ENCODE results near the gene CHURC1. TPM values are rescaled to one million over a fixed set of nuclear protein-coding genes. Genes with fewer than 3 reads are reported as not detected.

Gene CHURC1
- total and polyA plus RNA-seq, 2 experiments from 2014 or later, result 42.0 to 218 TPM

DNA sequence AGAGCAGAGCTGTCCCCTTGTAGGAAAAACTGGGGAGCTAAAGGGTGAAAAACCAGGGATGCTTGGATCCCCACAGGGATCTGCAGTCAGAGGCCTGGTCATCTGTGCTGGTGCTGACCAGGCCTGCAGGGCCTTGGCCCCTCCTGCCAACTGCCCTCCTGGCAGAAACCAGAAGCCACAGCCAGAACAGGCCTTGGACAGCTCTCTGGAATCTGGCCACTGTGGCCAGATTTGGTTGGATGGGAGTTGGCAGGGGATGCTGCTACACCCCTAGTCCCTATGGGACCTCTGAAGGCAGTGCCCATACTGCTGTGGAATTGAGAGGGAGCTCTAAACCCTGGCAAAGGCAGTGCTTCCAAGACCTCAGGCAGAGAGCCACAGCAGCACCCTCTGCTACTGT is 37.5 kb downstream of the CHURC1 start:
- no peaks in the 10 kb centered on the region for H3K27me3 ChIP-seq (ENCODE audit: insufficient read depth)
- no peak overlapping the region for H3K4me3 ChIP-seq
- H2AFZ ChIP-seq, result no peak overlapping the region
- DNase-seq (ENCODE audit: low spot score) (no peak), ATAC-seq (no peak)
- Mint-ChIP-seq H3K4me1 (peaks cover 31% of the 10 kb centered on the region), H3K27ac (no peak overlapping the region), H3K4me3 (no peak overlapping the region), H3K36me3 (ENCODE audit: low read depth) (peaks cover 33% of the 10 kb centered on the region), H3K27me3 (ENCODE audit: insufficient read depth, low read depth, poor library complexity) (peaks cover 4% of the 10 kb centered on the region), H3K9me3 (no peaks in the 10 kb centered on the region; the same call in 2 of the 3 replicates)
- no peak overlapping the region for H3K27ac ChIP-seq (ENCODE audit: low read depth)
- no peaks in the 10 kb centered on the region for H4K20me1 ChIP-seq (replicated peaks; ENCODE audit: insufficient read depth)
- no peaks in the 10 kb centered on the region for H3K9me2 ChIP-seq (ENCODE audit: insufficient read depth)
- peaks cover 20% of the 10 kb centered on the region for H3K4me1 ChIP-seq (ENCODE audit: insufficient read depth)
- H3K4me2 ChIP-seq, result no peak overlapping the region
- H3F3A ChIP-seq (replicated peaks; ENCODE audit: low read depth), result peaks cover 2% of the 10 kb centered on the region; the same call in 1 of the 2 replicates
- H3K36me3 ChIP-seq (ENCODE audit: insufficient read depth), result peaks cover 5% of the 10 kb centered on the region; the same call in 1 of the 2 replicates
- no peak for TF ChIP-seq CREB1 (CRISPR knock-in tag; IDR thresholded peaks at IDR 0.05; ENCODE audit: low read depth)
- TF ChIP-seq, protein P1, sequence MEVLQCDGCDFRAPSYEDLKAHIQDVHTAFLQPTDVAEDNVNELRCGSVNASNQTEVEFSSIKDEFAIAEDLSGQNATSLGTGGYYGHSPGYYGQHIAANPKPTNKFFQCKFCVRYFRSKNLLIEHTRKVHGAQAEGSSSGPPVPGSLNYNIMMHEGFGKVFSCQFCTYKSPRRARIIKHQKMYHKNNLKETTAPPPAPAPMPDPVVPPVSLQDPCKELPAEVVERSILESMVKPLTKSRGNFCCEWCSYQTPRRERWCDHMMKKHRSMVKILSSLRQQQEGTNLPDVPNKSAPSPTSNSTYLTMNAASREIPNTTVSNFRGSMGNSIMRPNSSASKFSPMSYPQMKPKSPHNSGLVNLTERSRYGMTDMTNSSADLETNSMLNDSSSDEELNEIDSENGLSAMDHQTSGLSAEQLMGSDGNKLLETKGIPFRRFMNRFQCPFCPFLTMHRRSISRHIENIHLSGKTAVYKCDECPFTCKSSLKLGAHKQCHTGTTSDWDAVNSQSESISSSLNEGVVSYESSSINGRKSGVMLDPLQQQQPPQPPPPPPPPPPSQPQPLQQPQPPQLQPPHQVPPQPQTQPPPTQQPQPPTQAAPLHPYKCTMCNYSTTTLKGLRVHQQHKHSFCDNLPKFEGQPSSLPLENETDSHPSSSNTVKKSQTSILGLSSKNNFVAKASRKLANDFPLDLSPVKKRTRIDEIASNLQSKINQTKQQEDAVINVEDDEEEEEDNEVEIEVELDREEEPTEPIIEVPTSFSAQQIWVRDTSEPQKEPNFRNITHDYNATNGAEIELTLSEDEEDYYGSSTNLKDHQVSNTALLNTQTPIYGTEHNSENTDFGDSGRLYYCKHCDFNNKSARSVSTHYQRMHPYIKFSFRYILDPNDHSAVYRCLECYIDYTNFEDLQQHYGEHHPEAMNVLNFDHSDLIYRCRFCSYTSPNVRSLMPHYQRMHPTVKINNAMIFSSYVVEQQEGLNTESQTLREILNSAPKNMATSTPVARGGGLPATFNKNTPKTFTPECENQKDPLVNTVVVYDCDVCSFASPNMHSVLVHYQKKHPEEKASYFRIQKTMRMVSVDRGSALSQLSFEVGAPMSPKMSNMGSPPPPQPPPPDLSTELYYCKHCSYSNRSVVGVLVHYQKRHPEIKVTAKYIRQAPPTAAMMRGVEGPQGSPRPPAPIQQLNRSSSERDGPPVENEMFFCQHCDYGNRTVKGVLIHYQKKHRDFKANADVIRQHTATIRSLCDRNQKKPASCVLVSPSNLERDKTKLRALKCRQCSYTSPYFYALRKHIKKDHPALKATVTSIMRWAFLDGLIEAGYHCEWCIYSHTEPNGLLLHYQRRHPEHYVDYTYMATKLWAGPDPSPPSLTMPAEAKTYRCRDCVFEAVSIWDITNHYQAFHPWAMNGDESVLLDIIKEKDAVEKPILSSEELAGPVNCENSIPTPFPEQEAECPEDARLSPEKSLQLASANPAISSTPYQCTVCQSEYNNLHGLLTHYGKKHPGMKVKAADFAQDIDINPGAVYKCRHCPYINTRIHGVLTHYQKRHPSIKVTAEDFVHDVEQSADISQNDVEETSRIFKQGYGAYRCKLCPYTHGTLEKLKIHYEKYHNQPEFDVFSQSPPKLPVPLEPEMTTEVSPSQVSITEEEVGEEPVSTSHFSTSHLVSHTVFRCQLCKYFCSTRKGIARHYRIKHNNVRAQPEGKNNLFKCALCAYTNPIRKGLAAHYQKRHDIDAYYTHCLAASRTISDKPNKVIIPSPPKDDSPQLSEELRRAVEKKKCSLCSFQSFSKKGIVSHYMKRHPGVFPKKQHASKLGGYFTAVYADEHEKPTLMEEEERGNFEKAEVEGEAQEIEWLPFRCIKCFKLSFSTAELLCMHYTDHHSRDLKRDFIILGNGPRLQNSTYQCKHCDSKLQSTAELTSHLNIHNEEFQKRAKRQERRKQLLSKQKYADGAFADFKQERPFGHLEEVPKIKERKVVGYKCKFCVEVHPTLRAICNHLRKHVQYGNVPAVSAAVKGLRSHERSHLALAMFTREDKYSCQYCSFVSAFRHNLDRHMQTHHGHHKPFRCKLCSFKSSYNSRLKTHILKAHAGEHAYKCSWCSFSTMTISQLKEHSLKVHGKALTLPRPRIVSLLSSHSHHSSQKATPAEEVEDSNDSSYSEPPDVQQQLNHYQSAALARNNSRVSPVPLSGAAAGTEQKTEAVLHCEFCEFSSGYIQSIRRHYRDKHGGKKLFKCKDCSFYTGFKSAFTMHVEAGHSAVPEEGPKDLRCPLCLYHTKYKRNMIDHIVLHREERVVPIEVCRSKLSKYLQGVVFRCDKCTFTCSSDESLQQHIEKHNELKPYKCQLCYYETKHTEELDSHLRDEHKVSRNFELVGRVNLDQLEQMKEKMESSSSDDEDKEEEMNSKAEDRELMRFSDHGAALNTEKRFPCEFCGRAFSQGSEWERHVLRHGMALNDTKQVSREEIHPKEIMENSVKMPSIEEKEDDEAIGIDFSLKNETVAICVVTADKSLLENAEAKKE (CRISPR knock-in tag; IDR thresholded peaks at IDR 0.05), result no peak
- TF ChIP-seq, protein P2, sequence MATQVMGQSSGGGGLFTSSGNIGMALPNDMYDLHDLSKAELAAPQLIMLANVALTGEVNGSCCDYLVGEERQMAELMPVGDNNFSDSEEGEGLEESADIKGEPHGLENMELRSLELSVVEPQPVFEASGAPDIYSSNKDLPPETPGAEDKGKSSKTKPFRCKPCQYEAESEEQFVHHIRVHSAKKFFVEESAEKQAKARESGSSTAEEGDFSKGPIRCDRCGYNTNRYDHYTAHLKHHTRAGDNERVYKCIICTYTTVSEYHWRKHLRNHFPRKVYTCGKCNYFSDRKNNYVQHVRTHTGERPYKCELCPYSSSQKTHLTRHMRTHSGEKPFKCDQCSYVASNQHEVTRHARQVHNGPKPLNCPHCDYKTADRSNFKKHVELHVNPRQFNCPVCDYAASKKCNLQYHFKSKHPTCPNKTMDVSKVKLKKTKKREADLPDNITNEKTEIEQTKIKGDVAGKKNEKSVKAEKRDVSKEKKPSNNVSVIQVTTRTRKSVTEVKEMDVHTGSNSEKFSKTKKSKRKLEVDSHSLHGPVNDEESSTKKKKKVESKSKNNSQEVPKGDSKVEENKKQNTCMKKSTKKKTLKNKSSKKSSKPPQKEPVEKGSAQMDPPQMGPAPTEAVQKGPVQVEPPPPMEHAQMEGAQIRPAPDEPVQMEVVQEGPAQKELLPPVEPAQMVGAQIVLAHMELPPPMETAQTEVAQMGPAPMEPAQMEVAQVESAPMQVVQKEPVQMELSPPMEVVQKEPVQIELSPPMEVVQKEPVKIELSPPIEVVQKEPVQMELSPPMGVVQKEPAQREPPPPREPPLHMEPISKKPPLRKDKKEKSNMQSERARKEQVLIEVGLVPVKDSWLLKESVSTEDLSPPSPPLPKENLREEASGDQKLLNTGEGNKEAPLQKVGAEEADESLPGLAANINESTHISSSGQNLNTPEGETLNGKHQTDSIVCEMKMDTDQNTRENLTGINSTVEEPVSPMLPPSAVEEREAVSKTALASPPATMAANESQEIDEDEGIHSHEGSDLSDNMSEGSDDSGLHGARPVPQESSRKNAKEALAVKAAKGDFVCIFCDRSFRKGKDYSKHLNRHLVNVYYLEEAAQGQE (IDR thresholded peaks at IDR 0.05; ENCODE audit: unreplicated experiment), result no peak
- TF ChIP-seq NANOG (IDR thresholded peaks at IDR 0.05; ENCODE audit: borderline replicate concordance), result no peak
- TF ChIP-seq, protein P3, sequence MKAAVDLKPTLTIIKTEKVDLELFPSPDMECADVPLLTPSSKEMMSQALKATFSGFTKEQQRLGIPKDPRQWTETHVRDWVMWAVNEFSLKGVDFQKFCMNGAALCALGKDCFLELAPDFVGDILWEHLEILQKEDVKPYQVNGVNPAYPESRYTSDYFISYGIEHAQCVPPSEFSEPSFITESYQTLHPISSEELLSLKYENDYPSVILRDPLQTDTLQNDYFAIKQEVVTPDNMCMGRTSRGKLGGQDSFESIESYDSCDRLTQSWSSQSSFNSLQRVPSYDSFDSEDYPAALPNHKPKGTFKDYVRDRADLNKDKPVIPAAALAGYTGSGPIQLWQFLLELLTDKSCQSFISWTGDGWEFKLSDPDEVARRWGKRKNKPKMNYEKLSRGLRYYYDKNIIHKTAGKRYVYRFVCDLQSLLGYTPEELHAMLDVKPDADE (IDR thresholded peaks at IDR 0.05), result no peak
- no peak for TF ChIP-seq EZH2 (IDR thresholded peaks at IDR 0.05; ENCODE audit: low read depth, unreplicated experiment)
- TF ChIP-seq, protein P4, sequence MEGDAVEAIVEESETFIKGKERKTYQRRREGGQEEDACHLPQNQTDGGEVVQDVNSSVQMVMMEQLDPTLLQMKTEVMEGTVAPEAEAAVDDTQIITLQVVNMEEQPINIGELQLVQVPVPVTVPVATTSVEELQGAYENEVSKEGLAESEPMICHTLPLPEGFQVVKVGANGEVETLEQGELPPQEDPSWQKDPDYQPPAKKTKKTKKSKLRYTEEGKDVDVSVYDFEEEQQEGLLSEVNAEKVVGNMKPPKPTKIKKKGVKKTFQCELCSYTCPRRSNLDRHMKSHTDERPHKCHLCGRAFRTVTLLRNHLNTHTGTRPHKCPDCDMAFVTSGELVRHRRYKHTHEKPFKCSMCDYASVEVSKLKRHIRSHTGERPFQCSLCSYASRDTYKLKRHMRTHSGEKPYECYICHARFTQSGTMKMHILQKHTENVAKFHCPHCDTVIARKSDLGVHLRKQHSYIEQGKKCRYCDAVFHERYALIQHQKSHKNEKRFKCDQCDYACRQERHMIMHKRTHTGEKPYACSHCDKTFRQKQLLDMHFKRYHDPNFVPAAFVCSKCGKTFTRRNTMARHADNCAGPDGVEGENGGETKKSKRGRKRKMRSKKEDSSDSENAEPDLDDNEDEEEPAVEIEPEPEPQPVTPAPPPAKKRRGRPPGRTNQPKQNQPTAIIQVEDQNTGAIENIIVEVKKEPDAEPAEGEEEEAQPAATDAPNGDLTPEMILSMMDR (conservative IDR thresholded peaks at IDR 0.05; ENCODE audit: low read depth in 2 of 2), result no peak
- TF ChIP-seq EZH2phosphoT487 (IDR thresholded peaks at IDR 0.05; ENCODE audit: unreplicated experiment), result no peak
- no peak for TF ChIP-seq ZNF331 (CRISPR knock-in tag; IDR thresholded peaks at IDR 0.05; ENCODE audit: low read depth)
- TF ChIP-seq ZNF114 (CRISPR knock-in tag; IDR thresholded peaks at IDR 0.05), result no peak
- no peak for TF ChIP-seq JUNB (IDR thresholded peaks at IDR 0.05; ENCODE audit: unreplicated experiment)
- no peak for TF ChIP-seq POLR2AphosphoS5 (IDR thresholded peaks at IDR 0.05; ENCODE audit: low read depth)
- no peaks in the 10 kb centered on the region; the same call in 1 of the 2 replicates for H3K79me2 ChIP-seq (replicated peaks; ENCODE audit: insufficient read depth)
